Prostate gland (tissue), 2 donors: ENCODE results near the gene KRT32. TPM values are rescaled to one million over a fixed set of nuclear protein-coding genes. Genes with fewer than 3 reads are reported as not detected.

Experiments
- DNase-seq: peaks from one replicate; pipeline ENCODE4 v3.0.0-alpha.2; 2019; ENCODE audit warnings: low spot score
- H3K27ac ChIP-seq, 2 donors: fragments of 200-600 bp; sonication (generic); 2 replicates each; pipeline ENCODE4 v1.5.1; 2017 to 2019
- H3K27me3 ChIP-seq: fragments of 200-600 bp; sonication (generic); replicated peaks from 2 replicates; pipeline ENCODE4 v1.5.1; 2019; ENCODE audit not compliant: insufficient read depth
- H3K36me3 ChIP-seq, 2 donors: fragments of 200-600 bp; sonication (generic); 1 replicate in 1 of 2; 2 replicates in 1 of 2; pipeline versions ENCODE4 v1.5.1 to v1.8.1; 2017 to 2019
- H3K4me1 ChIP-seq: fragments of 200-600 bp; sonication (generic); replicated peaks from 2 replicates; pipeline ENCODE4 v1.5.1; 2019
- H3K4me3 ChIP-seq, 2 donors: fragments of 200-600 bp; sonication (generic); 2 replicates each; pipeline ENCODE4 v1.5.1; 2017 to 2019
- H3K9me3 ChIP-seq: fragments of 200-600 bp; sonication (generic); 2 replicates; pipeline ENCODE4 v1.5.1; 2017
- POLR2A ChIP-seq: fragments of 450-650 bp; IDR thresholded peaks from one replicate; pipeline ENCODE4 v1.6.1; 2016; ENCODE audit warnings: antibody characterized with exemption, mild to moderate bottlenecking
- POLR2AphosphoS5 ChIP-seq: sonication (generic); formaldehyde crosslinking; IDR thresholded peaks from one replicate; pipeline ENCODE4 v1.6.1; 2017; ENCODE audit warnings: antibody characterized with exemption
- WGBS: methylation state at CpG from one replicate; pipeline ENCODE4 v1.1.5; 2018; 5-methylcytosine and 5-hydroxymethylcytosine counted together
- intact Hi-C: fragments of 100-400 bp; cut with DNase I; formaldehyde crosslinking; loops from one replicate; pipeline ENCODE4 v1.14.2; 2022
- total RNA-seq, 2 donors: library from RNA; depleted of rRNA; stranded (reverse); fragments of >200 nt; gene quantifications; one replicate each; pipeline ENCODE4 v1.1.0, GENCODE V29; 2016
- TF ChIP-seq, protein P1 (sequence below), 4 experiments: fragments of 200-600 bp in 2 of 4; fragments of 450-650 bp in 2 of 4; sonication (generic) in 2 of 4; IDR thresholded peaks; 1 replicate in 3 of 4; 2 replicates in 1 of 4; pipeline ENCODE4 v1.5.1; 2016 to 2019; ENCODE audit warnings: antibody characterized with exemption in 4 of 4, mild to moderate bottlenecking in 2 of 4, moderate library complexity in 2 of 4

Gene KRT32
- total RNA-seq, 2 donors from 2014 or later, result not detected

DNA sequence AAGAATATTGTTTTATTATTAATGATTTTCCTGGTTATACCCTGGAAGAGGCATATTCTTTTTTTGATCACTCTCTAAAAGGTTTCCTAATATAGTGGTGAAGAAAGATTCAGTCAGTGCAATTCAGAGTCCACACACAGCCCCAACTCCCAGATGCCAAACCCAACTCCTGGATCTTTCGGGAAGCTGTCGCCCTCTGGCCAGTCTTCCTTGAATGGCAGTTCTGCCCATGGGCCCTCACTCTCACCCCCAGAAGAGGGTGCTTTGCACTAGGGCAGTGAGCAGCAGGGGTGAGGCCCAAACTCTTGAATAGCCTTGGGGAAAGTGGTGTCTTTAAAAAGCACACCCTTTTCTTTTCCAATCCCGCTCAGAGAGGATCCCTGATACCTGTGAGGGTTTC lies 11.0 kb downstream of the KRT32 start:
- Histone ChIP-seq H3K27ac (no peak overlapping the region), H3K27me3 (no peaks in the 10 kb centered on the region), H3K36me3 (no peaks in the 10 kb centered on the region), H3K4me1 (no peaks in the 10 kb centered on the region), H3K9me3 (no peaks in the 10 kb centered on the region), H3K4me3 (no peak overlapping the region)
- intact Hi-C loops, result no loop called here
- TF ChIP-seq, protein P1, sequence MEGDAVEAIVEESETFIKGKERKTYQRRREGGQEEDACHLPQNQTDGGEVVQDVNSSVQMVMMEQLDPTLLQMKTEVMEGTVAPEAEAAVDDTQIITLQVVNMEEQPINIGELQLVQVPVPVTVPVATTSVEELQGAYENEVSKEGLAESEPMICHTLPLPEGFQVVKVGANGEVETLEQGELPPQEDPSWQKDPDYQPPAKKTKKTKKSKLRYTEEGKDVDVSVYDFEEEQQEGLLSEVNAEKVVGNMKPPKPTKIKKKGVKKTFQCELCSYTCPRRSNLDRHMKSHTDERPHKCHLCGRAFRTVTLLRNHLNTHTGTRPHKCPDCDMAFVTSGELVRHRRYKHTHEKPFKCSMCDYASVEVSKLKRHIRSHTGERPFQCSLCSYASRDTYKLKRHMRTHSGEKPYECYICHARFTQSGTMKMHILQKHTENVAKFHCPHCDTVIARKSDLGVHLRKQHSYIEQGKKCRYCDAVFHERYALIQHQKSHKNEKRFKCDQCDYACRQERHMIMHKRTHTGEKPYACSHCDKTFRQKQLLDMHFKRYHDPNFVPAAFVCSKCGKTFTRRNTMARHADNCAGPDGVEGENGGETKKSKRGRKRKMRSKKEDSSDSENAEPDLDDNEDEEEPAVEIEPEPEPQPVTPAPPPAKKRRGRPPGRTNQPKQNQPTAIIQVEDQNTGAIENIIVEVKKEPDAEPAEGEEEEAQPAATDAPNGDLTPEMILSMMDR (IDR thresholded peaks at IDR 0.05), result no peak
- TF ChIP-seq POLR2AphosphoS5 (no peak), POLR2A (no peak)
- no peak for DNase-seq
- WGBS, result 96% methylated on average over 3 of the region's 3 CpGs

DNA sequence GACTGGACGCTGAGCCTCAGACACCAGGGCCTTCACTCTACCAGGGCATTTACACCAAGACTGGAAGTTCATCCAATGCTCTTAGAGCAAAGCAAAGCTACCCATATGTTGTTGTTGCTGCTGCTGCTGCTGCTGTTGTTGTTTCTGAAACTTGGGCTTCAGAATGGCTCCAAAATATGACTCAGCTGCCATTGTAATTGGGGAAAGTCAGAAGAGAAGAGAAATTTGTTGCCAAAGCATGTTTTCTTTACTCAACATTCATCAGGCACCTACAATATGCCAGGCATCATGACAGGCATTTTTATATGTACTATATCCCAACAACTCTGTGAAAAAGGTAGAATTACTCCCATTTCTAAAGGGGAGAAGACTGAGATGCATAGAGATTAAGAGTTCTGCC lies 11.9 kb downstream of the KRT32 start:
- no peak overlapping the region for H3K27ac ChIP-seq
- DNase-seq, result no peak
- intact Hi-C loops, result no loop called here
- TF ChIP-seq POLR2AphosphoS5 (no peak), POLR2A (no peak)
- TF ChIP-seq, protein P1 (IDR thresholded peaks at IDR 0.05), result no peak
- no peaks in the 10 kb centered on the region for H3K27me3 ChIP-seq
- H3K4me1 ChIP-seq, result no peaks in the 10 kb centered on the region
- H3K9me3 ChIP-seq, result no peaks in the 10 kb centered on the region
- WGBS, result 100% methylated on average over 1 of the region's 1 CpG
- H3K4me3 ChIP-seq, result no peak overlapping the region
- H3K36me3 ChIP-seq, result no peaks in the 10 kb centered on the region

DNA sequence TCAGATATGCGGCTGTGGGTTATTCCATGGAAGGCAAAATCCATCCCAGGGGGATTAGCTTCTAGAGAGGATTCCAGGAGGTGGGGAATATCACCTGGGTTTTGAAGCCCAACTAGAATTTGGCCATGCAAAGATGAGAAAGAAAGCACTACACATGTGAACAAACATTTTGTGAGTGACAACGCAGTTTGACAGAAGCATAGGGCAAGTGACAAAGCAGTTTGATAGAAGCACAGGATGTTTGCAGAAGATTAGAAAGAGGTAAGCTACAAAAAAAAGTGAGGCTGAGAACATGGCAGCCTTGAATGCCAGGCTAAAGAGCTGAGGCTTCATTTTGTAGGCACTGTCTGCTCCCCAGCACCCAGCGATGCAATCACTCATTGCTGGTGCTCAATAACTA lies 14.1 kb downstream of the KRT32 start:
- intact Hi-C loops, result no loop called here
- WGBS, result 92% methylated on average over 3 of the region's 3 CpGs
- no peaks in the 10 kb centered on the region for H3K9me3 ChIP-seq
- no peaks in the 10 kb centered on the region for H3K27me3 ChIP-seq
- no peaks in the 10 kb centered on the region for H3K4me1 ChIP-seq
- TF ChIP-seq POLR2A (no peak), POLR2AphosphoS5 (no peak)
- TF ChIP-seq, protein P1 (IDR thresholded peaks at IDR 0.05), result no peak
- no peak overlapping the region for H3K27ac ChIP-seq
- H3K36me3 ChIP-seq, result no peaks in the 10 kb centered on the region
- no peak for DNase-seq
- H3K4me3 ChIP-seq, result no peak overlapping the region

DNA sequence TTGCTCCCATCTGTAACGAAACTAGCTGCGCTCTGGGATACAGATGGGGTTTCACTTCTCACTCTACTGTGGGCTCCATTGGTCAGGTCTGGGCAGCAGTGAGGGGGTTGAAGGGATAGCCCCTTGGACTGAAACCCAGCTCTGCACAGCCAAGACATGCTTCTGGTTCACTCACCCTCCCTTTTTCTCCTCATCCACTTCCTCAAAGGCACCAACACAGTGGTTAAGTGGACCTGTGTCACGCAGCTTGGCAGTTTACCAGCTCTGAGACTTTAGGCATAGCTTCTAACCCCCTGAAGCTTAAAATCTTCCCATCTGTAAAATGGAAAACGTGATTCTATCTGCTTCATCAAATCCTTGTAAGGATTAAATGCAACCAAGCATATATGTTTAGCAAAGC lies 14.9 kb downstream of the KRT32 start:
- Histone ChIP-seq H3K27ac (no peak overlapping the region), H3K36me3 (no peaks in the 10 kb centered on the region), H3K9me3 (no peaks in the 10 kb centered on the region), H3K4me3 (no peak overlapping the region), H3K4me1 (no peaks in the 10 kb centered on the region), H3K27me3 (no peaks in the 10 kb centered on the region)
- intact Hi-C loops, result no loop called here
- 72% methylated on average over 4 of the region's 4 CpGs for WGBS
- DNase-seq, result no peak
- no peak for TF ChIP-seq POLR2A
- TF ChIP-seq, protein P1 (IDR thresholded peaks at IDR 0.05), result no peak
- TF ChIP-seq POLR2AphosphoS5, result no peak

DNA sequence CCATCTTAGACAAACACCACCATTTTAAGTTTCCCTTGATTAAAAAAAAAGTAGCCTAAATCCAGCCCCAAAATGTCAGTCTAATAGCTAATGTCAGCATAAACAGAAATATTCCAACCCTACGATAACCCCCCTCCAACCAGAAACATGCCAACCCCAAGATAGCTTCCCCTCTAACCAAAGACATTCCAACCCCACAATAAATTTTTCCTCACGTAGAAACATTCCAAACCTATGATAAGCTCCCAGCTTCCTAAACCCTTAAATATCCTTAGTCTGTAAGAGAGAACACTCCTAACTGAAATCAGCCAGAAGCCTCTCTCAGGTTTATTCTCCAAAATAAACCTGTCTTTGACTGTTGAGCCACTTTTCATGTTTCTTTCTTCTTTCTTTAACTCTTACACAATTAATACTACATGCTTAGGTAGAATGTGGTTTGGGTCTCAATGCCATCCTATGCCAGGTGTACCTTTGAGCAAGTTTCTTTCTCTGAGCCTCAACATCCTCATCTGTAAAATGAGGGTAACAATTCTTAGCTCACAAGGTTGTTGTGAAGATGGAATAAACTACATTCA lies 15.9 kb downstream of the KRT32 start:
- H3K9me3 ChIP-seq, result no peaks in the 10 kb centered on the region
- H3K4me3 ChIP-seq, result no peak overlapping the region
- TF ChIP-seq, protein P1 (IDR thresholded peaks at IDR 0.05), result no peak
- TF ChIP-seq POLR2AphosphoS5, result no peak
- TF ChIP-seq POLR2A, result no peak
- no peaks in the 10 kb centered on the region for H3K36me3 ChIP-seq
- no peak overlapping the region for H3K27ac ChIP-seq
- 69% methylated on average over 2 of the region's 2 CpGs for WGBS
- intact Hi-C loops, result no loop called here
- DNase-seq, result no peak
- H3K4me1 ChIP-seq, result no peaks in the 10 kb centered on the region
- no peaks in the 10 kb centered on the region for H3K27me3 ChIP-seq
